Heart right ventricle (tissue), 16 donors: ENCODE data around the gene GNAL. TPM values are rescaled to one million over a fixed set of nuclear protein-coding genes. Genes with fewer than 3 reads are reported as not detected.

Experiments used
- ATAC-seq, 8 donors: fragments of 200-7000 bp; cut with Tn5 transposase; one replicate each; pipeline ENCODE4 v1.9.1; 2020; ENCODE audit warnings: mild to moderate bottlenecking in 8 of 8, moderate library complexity in 8 of 8, moderate number of reproducible peaks in 1 of 8
- DNase-seq, 2 donors: peaks; one replicate each; pipeline ENCODE4 v3.0.0-alpha.2; 2020
- H3K27ac ChIP-seq, 10 donors: fragments of 200-600 bp; sonication (generic) in 2 of 10; one replicate each; pipeline versions ENCODE4 v1.5.0 to v1.8.0; 2020 to 2022; ENCODE audit warnings: mild to moderate bottlenecking in 3 of 10
- H3K27me3 ChIP-seq, 7 donors: fragments of 200-600 bp; one replicate each; pipeline ENCODE4 v1.8.0; 2021 to 2022; ENCODE audit warnings: mild to moderate bottlenecking in 2 of 7
- H3K36me3 ChIP-seq, 9 donors: fragments of 200-600 bp; sonication (generic) in 1 of 9; one replicate each; pipeline versions ENCODE4 v1.5.0 to v1.8.0; 2020 to 2022; ENCODE audit warnings: mild to moderate bottlenecking in 2 of 9
- H3K4me1 ChIP-seq, 9 donors: fragments of 200-600 bp; sonication (generic) in 1 of 9; one replicate each; pipeline versions ENCODE4 v1.5.0 to v1.8.0; 2020 to 2022; ENCODE audit warnings: mild to moderate bottlenecking in 4 of 9
- H3K4me3 ChIP-seq, 10 donors: fragments of 200-600 bp; sonication (generic) in 2 of 10; one replicate each; pipeline versions ENCODE4 v1.5.0 to v1.8.0; 2020 to 2022; ENCODE audit warnings: mild to moderate bottlenecking in 7 of 10, moderate library complexity in 2 of 10
- H3K9me3 ChIP-seq, 11 donors: fragments of 200-600 bp in 10 of 11; sonication (generic) in 2 of 11; one replicate each; pipeline versions ENCODE4 v1.5.0 to v1.8.0; 2013 to 2022; ENCODE audit warnings: mild to moderate bottlenecking in 2 of 11, control low read depth in 1 of 11, moderate library complexity in 1 of 11
- WGBS, 2 donors: extraction: QIAGEN DNeasy Blood & Tissue Kit; methylation state at CpG; one replicate each; pipeline ENCODE4 v1.1.7; 2013; ENCODE audit warnings: inconsistent platforms in 1 of 2; 5-methylcytosine and 5-hydroxymethylcytosine counted together
- intact Hi-C, 10 donors: fragments of 100-400 bp; cut with DNase I; formaldehyde crosslinking; loops; one replicate each; pipeline versions ENCODE4 v1.11.1 to v1.14.2; 2022
- polyA plus RNA-seq, 2 donors: library from polyadenylated mRNA; stranded (reverse); fragments of 200-250 nt; gene quantifications; one replicate each; pipeline ENCODE4 v1.2.3, GENCODE V29; 2013
- total RNA-seq, 10 donors: library from RNA; stranded (reverse); fragmentation: NEBNext Ultra II Directional in 3 of 10; extraction: Animal tissue kit (Norgen Biotek cat#: 25700) in 3 of 10; gene quantifications; one replicate each; pipeline versions ENCODE4 v1.2.1 to v1.2.4, GENCODE V29; 2021 to 2023
- TF ChIP-seq, protein P1 (sequence below), 9 donors: fragments of 200-600 bp; sonication (generic) in 2 of 9; IDR thresholded peaks; one replicate each; pipeline versions ENCODE4 v1.5.0 to v1.8.0; 2021 to 2022; ENCODE audit warnings: antibody characterized with exemption in 9 of 9, mild to moderate bottlenecking in 5 of 9, moderate library complexity in 1 of 9
- donor health status: Arrhythmogenic right ventricular cardiomyopathy.
- donor health status: ischemic (EF 13 %, LVEDD 7.1; RV severe dilation, severe dysfunction).
- donor health status: healthy with polysubstance abuse.
- donor health status: DM: no; HTN: yes; CAD: no.
- donor health status: DM: no; HTN: no; CAD: no.
- donor health status: ischemic (EF 25% LVEDD 6.9; RV normal size, moderate dysfunction).
- donor health status: ischemic (EF 25% LVEDD 5.7; RV mildly dilated, moderate dysfunction).
- donor health status: healthy.
- donor health status: DM: yes; HTN: yes; CAD: no.
- donor health status: Ischemic cardiomyopathy.
- donor health status: ischemic (EF 35%, LVEDD 5.7; RV mildly dilated, moderate dysfunction).
- donor health status: nonischemic (EF 11% LVEDD 7.7; RV severe dilation, severe dysfunction).
- donor health status: DM: yes; HTN: yes; CAD: no.
- donor health status: PGD.
- donor health status: ischemic (EF 29% LVEDD 5.4; RV normal size, mild dysfunction).
- donor health status: nonischemic (EF 23%, LVEDD 6.1; RV moderate dilation, normal function).

GNAL gene
- total and polyA plus RNA-seq, 12 donors: 0.42 to 6.9 (median 1.6) TPM

DNA sequence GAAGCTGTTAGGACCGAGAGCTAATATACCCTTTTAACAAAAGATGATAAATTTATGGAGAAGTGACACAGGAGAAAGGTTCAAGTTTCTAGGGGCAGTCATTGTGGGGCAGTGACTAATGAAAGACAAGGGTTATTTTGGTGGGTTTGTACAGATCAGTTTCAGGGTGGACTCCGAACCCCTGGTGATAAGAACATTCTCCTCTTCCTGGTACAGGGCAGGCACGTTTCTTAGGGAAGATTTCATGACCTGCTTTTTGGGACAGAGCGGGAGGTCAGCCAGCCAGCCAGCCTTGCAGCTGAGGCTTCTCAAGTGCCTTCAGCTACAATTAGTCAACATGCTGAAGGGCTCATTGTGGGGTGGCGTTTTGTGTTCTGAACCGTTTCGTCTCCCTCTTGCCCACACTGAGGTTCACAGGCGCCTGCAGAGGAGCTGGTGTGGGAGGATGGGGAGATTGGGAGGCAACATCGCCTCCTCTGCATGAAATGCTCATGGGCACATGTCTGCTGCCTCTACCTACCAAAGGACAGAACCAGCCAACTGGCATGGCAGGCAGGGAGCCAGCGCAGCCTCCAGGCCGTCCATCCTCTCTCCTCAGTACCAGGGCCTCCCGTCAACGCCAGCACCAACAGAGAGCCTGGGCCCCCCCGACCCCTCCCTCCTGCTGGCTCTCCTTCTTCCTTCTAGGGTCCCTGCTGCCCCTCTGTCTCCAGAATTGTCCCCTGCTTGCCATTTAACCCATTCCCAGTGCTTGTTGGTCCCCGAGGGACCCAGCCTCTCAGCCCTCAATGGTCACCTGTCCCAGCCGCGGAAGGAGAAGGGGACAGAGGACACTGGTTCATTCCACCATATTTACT, 171.8 kb downstream of the GNAL start:
- intact Hi-C loops: loop anchor here in 1 of 10 donors (10.0 kb wide), 1 partner anchor 206 kb away; no protein-coding TSS in a partner anchor
- TF ChIP-seq, protein P1, sequence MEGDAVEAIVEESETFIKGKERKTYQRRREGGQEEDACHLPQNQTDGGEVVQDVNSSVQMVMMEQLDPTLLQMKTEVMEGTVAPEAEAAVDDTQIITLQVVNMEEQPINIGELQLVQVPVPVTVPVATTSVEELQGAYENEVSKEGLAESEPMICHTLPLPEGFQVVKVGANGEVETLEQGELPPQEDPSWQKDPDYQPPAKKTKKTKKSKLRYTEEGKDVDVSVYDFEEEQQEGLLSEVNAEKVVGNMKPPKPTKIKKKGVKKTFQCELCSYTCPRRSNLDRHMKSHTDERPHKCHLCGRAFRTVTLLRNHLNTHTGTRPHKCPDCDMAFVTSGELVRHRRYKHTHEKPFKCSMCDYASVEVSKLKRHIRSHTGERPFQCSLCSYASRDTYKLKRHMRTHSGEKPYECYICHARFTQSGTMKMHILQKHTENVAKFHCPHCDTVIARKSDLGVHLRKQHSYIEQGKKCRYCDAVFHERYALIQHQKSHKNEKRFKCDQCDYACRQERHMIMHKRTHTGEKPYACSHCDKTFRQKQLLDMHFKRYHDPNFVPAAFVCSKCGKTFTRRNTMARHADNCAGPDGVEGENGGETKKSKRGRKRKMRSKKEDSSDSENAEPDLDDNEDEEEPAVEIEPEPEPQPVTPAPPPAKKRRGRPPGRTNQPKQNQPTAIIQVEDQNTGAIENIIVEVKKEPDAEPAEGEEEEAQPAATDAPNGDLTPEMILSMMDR (IDR thresholded peaks at IDR 0.05): no peak
- peak overlapping the region in 1 of 10 donors; percentile 57 for H3K27ac ChIP-seq
- no peak overlapping the region for H3K4me3 ChIP-seq
- peaks cover 0 to 44% (median 7%) of the 10 kb centered on the region in 9 donors for H3K4me1 ChIP-seq
- DNase-seq (no peak), ATAC-seq (no peak)
- H3K36me3 ChIP-seq: no peaks in the 10 kb centered on the region
- no peaks in the 10 kb centered on the region for H3K27me3 ChIP-seq
- 83 to 91% methylated on average over 17 of the region's 17 CpGs for WGBS, 2 donors
- no peaks in the 10 kb centered on the region for H3K9me3 ChIP-seq

DNA sequence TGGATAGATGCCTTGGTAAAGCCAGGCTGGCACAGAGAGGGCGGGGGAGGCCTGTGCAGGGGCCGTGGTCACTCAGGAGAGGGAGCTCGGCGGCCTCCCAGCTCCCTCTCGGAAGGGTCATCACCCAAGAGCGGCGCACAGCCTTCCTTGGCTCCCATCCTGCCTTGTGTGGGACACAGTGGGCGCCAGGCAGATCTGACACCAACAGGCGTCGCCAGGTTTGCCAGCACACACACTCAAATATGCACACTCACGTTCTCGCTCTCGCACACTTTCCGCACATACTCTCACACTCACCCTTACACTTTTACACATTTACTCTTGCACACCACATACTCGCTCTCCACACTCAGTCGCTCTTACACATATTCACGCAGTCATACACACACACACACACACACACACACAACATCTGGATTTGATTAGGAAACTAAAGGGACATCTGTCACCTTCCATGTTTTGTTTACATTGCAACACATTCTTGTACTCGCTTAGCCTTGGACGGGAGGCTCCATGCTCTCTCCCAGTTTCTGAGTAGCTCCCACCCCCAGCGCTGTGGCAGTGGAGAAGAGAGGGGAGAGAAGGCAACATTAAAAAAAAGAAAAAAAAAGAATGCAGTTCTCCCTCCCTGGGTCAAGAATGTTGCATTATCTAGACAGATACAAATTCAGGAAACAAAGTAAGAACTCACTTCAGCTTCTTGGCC, 172.7 kb downstream of the GNAL start:
- intact Hi-C loops: loop anchor here in 1 of 10 donors (10.0 kb wide), 1 partner anchor 207 kb away; no protein-coding TSS in a partner anchor
- no peak for DNase-seq
- WGBS, 2 donors: 88 to 90% methylated on average over 20 of the region's 20 CpGs
- Histone ChIP-seq H3K9me3 (no peaks in the 10 kb centered on the region), H3K36me3 (no peaks in the 10 kb centered on the region), H3K4me1 (peaks cover 0 to 34% (median 7%) of the 10 kb centered on the region in 9 donors), H3K27ac (no peak overlapping the region), H3K4me3 (no peak overlapping the region), H3K27me3 (no peaks in the 10 kb centered on the region)
- TF ChIP-seq, protein P1 (IDR thresholded peaks at IDR 0.05): no peak
- ATAC-seq: no peak

DNA sequence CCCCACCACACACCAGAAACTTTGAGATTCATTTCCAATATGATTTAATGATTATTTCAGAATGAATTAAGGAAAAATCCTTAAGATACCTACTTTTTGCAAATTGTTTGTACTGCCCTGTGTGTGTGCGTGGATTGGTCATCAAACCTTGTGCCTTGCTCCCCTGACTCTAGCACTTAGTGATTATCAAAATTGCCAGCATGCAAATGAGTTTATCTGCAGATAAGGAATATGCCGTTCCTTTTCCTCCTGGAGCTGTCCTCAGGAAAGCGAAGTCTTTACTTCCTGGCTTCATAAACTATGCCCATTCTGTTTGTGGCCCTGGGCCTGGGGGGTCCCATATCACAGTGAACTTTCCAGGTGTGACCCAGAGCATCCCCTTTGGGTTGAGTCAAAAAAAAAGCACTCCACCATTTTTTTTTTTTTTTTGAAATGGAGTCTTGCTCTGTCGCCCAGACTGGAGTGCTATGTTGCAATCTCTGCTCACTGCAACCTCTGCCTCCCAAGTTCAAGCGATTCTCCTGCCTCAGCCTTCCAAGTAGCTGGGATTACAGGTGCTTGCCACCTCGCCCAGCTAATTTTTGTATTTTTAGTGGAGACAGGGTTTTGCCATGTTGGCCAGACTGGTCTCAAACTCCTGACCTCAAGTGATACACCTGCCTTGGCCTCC, 173.5 kb downstream of the GNAL start:
- no peak for ATAC-seq

More for the DNA sequence above, 173.5 kb downstream of the GNAL start:
- intact Hi-C loops: loop anchor here in 1 of 10 donors (10.0 kb wide), 1 partner anchor 208 kb away; no protein-coding TSS in a partner anchor
- H3K27me3 ChIP-seq: no peaks in the 10 kb centered on the region
- H3K36me3 ChIP-seq: no peaks in the 10 kb centered on the region
- no peak for DNase-seq
- no peak overlapping the region for H3K27ac ChIP-seq
- no peaks in the 10 kb centered on the region for H3K9me3 ChIP-seq
- TF ChIP-seq, protein P1 (IDR thresholded peaks at IDR 0.05): no peak
- 72% methylated on average over 6 of the region's 6 CpGs for WGBS, 2 donors
- no peak overlapping the region for H3K4me3 ChIP-seq
- peaks cover 0 to 26% (median 0%) of the 10 kb centered on the region in 9 donors for H3K4me1 ChIP-seq
